Measurements from ENCODE around the gene UVRAG. TPM values are rescaled to one million over a fixed set of nuclear protein-coding genes. Genes with fewer than 3 reads are reported as not detected.

UVRAG gene
- total RNA-seq, 1 donor from 2014 or later = 34.0 TPM

- H3K9ac ChIP-seq = no peak overlapping the region
- peaks cover 6% of the 10 kb centered on the region for H3K27me3 Mint-ChIP-seq (ENCODE audit: insufficient read depth, low read depth)
These were observed 345.1 kb downstream of the UVRAG start for GRCh38 chr11:76159983-76160661.

GRCh38 chr11:76160856-76161255, 345.8 kb downstream of the UVRAG start:
- Histone ChIP-seq H3K27me3 (peaks cover 20% of the 10 kb centered on the region), H2AFZ (replicated peaks) (no peak overlapping the region), H3K4me3 (no peak overlapping the region), H3K9me3 (ENCODE audit: low read depth) (no peaks in the 10 kb centered on the region), H3K27ac (no peak overlapping the region), H3K36me3 (no peaks in the 10 kb centered on the region), H3K9ac (no peak overlapping the region), H4K20me1 (ENCODE audit: low read depth) (no peaks in the 10 kb centered on the region), H3F3A (ENCODE audit: low read depth) (no peaks in the 10 kb centered on the region), H3K79me2 (ENCODE audit: low read depth) (no peaks in the 10 kb centered on the region), H3K4me2 (no peak overlapping the region), H3K4me1 (no peaks in the 10 kb centered on the region)
- Mint-ChIP-seq H3K4me3 (no peak overlapping the region), H3K4me1 (peaks cover 26% of the 10 kb centered on the region), H3K9me3 (no peaks in the 10 kb centered on the region), H3K27me3 (ENCODE audit: insufficient read depth, low read depth) (peaks cover 6% of the 10 kb centered on the region), H3K36me3 (no peaks in the 10 kb centered on the region), H3K27ac (peak overlapping the region; percentile 66)
- TF ChIP-seq CTCF (IDR thresholded peaks at IDR 0.05) (no peak), EZH2phosphoT487 (IDR thresholded peaks at IDR 0.05) (no peak), EZH2 (IDR thresholded peaks at IDR 0.05) (no peak)
- no peak for DNase-seq (ENCODE audit: low spot score)

More at GRCh38 chr11:76159983-76160661, 345.1 kb downstream of the UVRAG start:
- no peak overlapping the region for H2AFZ ChIP-seq (replicated peaks)
- no peaks in the 10 kb centered on the region for H3K4me1 ChIP-seq
- H3K36me3 ChIP-seq = no peaks in the 10 kb centered on the region
- no peaks in the 10 kb centered on the region for H3K79me2 ChIP-seq (ENCODE audit: low read depth)
- no peaks in the 10 kb centered on the region for H3K36me3 Mint-ChIP-seq
- no peaks in the 10 kb centered on the region for H3K9me3 Mint-ChIP-seq
- no peak for TF ChIP-seq EZH2 (IDR thresholded peaks at IDR 0.05)
- TF ChIP-seq EZH2phosphoT487 (IDR thresholded peaks at IDR 0.05) = no peak
- TF ChIP-seq CTCF (IDR thresholded peaks at IDR 0.05) = no peak
- H3K4me3 ChIP-seq = no peak overlapping the region
- H4K20me1 ChIP-seq (ENCODE audit: low read depth) = no peaks in the 10 kb centered on the region
- no peak overlapping the region for H3K4me2 ChIP-seq
- peaks cover 13% of the 10 kb centered on the region for H3K27me3 ChIP-seq
- no peak overlapping the region for H3K4me3 Mint-ChIP-seq
- no peak overlapping the region for H3K27ac ChIP-seq
- H3F3A ChIP-seq (ENCODE audit: low read depth) = no peaks in the 10 kb centered on the region
- peaks cover 33% of the 10 kb centered on the region for H3K4me1 Mint-ChIP-seq
- DNase-seq (ENCODE audit: low spot score) = no peak
- H3K9me3 ChIP-seq (ENCODE audit: low read depth) = no peaks in the 10 kb centered on the region
- H3K27ac Mint-ChIP-seq = peak overlapping the region; percentile 84

GRCh38 chr11:76161261-76161961, 346.4 kb downstream of the UVRAG start:
- no peak for TF ChIP-seq CTCF (IDR thresholded peaks at IDR 0.05)
- no peak for TF ChIP-seq EZH2phosphoT487 (IDR thresholded peaks at IDR 0.05)
- TF ChIP-seq EZH2 (IDR thresholded peaks at IDR 0.05) = no peak
- H3K9me3 Mint-ChIP-seq = no peaks in the 10 kb centered on the region
- H3K27me3 ChIP-seq = peaks cover 26% of the 10 kb centered on the region
- H3K27me3 Mint-ChIP-seq (ENCODE audit: insufficient read depth, low read depth) = peaks cover 6% of the 10 kb centered on the region
- no peaks in the 10 kb centered on the region for H3K79me2 ChIP-seq (ENCODE audit: low read depth)
- H3K4me1 ChIP-seq = no peaks in the 10 kb centered on the region
- no peaks in the 10 kb centered on the region for H3K9me3 ChIP-seq (ENCODE audit: low read depth)
- no peak overlapping the region for H3K9ac ChIP-seq
- H3K27ac Mint-ChIP-seq = peak overlapping the region; percentile 46
- H4K20me1 ChIP-seq (ENCODE audit: low read depth) = no peaks in the 10 kb centered on the region
- no peaks in the 10 kb centered on the region for H3F3A ChIP-seq (ENCODE audit: low read depth)
- H3K4me3 Mint-ChIP-seq = no peak overlapping the region
- no peak overlapping the region for H3K4me2 ChIP-seq
- H2AFZ ChIP-seq (replicated peaks) = no peak overlapping the region
- no peaks in the 10 kb centered on the region for H3K36me3 ChIP-seq
- peak; percentile 40 for DNase-seq (ENCODE audit: low spot score)
- H3K27ac ChIP-seq = no peak overlapping the region
- H3K4me1 Mint-ChIP-seq = peaks cover 24% of the 10 kb centered on the region
- H3K4me3 ChIP-seq = no peak overlapping the region
- H3K36me3 Mint-ChIP-seq = no peaks in the 10 kb centered on the region

Data from neural progenitor cell (in vitro differentiated cells).